Cardiac muscle cell (in vitro differentiated cells and primary cell): ENCODE data around the gene CDC14A. TPM values are rescaled to one million over a fixed set of nuclear protein-coding genes. Genes with fewer than 3 reads are reported as not detected.

Source experiments
- DNase-seq, 2 donors: peaks; one replicate each; pipeline versions ENCODE4 v3.0.0 to v3.0.0-alpha.2; 2010 to 2017; ENCODE audit warnings: low read depth in 1 of 2, low spot score in 1 of 2
- H3K27ac ChIP-seq: fragments of 200-600 bp; sonication (generic); 2 replicates; pipeline ENCODE4 v1.5.1; 2016
- H3K27me3 ChIP-seq: fragments of 200-600 bp; sonication (generic); 2 replicates; pipeline ENCODE4 v1.6.0; 2016; ENCODE audit warnings: control low read depth
- H3K36me3 ChIP-seq: fragments of 200-600 bp; sonication (generic); 2 replicates; pipeline ENCODE4 v1.5.1; 2016; ENCODE audit warnings: control low read depth
- H3K4me1 ChIP-seq: fragments of 200-600 bp; sonication (generic); 2 replicates; pipeline ENCODE4 v1.8.1; 2017; ENCODE audit warnings: low read depth, mild to moderate bottlenecking, mixed run types
- H3K4me3 ChIP-seq: fragments of 200-600 bp; sonication (generic); 2 replicates; pipeline ENCODE4 v1.5.1; 2016; ENCODE audit warnings: mild to moderate bottlenecking
- H3K9me3 ChIP-seq: fragments of 200-600 bp; sonication (generic); 2 replicates; pipeline ENCODE4 v1.5.1; 2017; ENCODE audit warnings: low read depth, mild to moderate bottlenecking, control low read depth
- polyA plus RNA-seq: library from polyadenylated mRNA; unstranded; fragments of >200 nt; fragmentation: Nextera tagmentation; extraction: Ambion mirVana; gene quantifications from 2 replicates; pipeline ENCODE4 v1.2.1, GENCODE V29; 2016
- total RNA-seq: library from RNA; depleted of rRNA; stranded (reverse); fragments of >200 nt; gene quantifications from 2 replicates; pipeline ENCODE4 v1.2.3, GENCODE V29; 2016
- TF ChIP-seq, protein P1 (sequence below): IDR thresholded peaks from 2 replicates; pipeline ENCODE4 v1.5.1; 2012; ENCODE audit warnings: low read depth, mild to moderate bottlenecking, low read length

CDC14A gene
- total and polyA plus RNA-seq, 2 experiments from 2014 or later: 9.6 to 16.9 TPM

DNA sequence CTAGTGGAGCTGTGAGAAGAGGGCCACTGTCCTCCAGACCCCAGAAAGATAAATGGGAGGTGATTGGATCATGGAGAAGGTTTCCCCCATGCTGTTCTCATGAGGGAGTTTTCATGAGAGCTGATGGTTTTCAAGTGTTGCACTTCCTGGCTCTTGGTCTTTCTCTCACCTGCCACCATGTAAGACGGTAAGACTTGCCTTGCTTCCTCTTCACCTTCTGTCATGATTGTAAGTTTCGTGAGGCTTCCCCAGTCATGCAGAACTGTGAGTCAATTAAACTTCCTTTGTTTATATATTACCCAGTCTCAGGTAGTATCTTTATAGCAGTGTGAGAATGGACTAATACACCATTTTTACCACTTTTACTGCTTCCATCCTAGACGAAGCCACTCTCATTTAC is 213.2 kb downstream of the CDC14A start:
- Histone ChIP-seq H3K9me3 (no peaks in the 10 kb centered on the region), H3K4me3 (no peak overlapping the region), H3K4me1 (no peaks in the 10 kb centered on the region), H3K27me3 (no peaks in the 10 kb centered on the region), H3K36me3 (no peaks in the 10 kb centered on the region), H3K27ac (no peak overlapping the region)
- DNase-seq: no peak
- TF ChIP-seq, protein P1, sequence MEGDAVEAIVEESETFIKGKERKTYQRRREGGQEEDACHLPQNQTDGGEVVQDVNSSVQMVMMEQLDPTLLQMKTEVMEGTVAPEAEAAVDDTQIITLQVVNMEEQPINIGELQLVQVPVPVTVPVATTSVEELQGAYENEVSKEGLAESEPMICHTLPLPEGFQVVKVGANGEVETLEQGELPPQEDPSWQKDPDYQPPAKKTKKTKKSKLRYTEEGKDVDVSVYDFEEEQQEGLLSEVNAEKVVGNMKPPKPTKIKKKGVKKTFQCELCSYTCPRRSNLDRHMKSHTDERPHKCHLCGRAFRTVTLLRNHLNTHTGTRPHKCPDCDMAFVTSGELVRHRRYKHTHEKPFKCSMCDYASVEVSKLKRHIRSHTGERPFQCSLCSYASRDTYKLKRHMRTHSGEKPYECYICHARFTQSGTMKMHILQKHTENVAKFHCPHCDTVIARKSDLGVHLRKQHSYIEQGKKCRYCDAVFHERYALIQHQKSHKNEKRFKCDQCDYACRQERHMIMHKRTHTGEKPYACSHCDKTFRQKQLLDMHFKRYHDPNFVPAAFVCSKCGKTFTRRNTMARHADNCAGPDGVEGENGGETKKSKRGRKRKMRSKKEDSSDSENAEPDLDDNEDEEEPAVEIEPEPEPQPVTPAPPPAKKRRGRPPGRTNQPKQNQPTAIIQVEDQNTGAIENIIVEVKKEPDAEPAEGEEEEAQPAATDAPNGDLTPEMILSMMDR: no peak

DNA sequence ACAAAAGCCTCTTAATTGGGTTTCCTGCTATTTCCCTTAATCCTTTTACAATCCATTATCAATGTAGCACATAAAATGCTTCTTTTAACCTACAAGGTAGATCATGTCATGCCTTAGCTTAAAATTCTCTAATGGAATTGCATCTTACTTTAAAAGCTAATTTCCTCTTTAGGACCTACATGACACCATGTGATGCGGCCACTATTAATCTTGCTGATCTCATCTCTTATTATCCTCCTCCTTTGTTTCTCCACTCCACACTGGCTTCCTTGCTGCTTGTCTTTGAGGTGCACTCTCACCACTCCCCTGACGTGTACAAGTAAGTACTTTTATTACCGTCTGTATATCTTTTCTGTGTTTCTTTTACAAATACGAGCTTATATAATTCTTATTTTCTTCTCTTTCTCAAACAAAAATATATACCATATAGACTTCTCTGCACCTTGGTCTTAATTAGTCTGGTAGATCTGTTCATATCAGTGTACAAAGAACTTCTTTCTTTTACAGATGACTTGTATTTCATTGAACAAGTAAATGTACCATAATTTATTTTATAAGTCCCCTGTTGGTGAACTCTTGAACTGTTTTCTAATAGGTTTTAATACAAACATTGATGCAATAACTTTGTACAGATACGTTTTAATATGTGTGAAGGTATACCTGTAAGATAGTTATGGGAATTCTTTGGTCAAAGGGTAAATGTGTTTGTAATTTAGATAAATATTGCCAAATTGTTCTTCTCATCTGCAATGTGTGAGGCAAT is 213.8 kb downstream of the CDC14A start:
- DNase-seq: no peak
- Histone ChIP-seq H3K27me3 (no peaks in the 10 kb centered on the region), H3K9me3 (no peaks in the 10 kb centered on the region), H3K27ac (no peak overlapping the region), H3K36me3 (no peaks in the 10 kb centered on the region), H3K4me3 (no peak overlapping the region), H3K4me1 (no peaks in the 10 kb centered on the region)
- TF ChIP-seq, protein P1: no peak

DNA sequence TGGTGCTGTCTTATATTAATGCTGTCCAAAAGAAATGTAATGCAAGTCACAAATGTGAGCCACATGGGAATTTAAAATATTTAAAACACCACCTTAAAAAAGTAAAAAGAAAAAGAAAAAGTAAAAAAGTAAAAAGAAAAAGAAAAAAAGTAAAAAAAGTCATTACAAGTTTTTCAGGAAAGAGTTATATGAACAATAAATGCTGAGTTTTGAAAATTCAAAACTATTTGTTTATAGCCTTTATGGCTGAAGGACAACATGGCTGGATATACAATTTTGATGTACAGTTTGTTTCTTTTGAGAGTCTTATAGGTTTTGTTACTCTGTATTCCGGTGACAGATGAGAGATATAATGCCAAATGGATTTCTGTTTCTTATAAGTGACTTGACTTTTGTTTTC is 214.8 kb downstream of the CDC14A start:
- Histone ChIP-seq H3K27me3 (no peaks in the 10 kb centered on the region), H3K27ac (no peak overlapping the region), H3K4me3 (no peak overlapping the region), H3K9me3 (no peaks in the 10 kb centered on the region), H3K36me3 (no peaks in the 10 kb centered on the region), H3K4me1 (no peaks in the 10 kb centered on the region)
- TF ChIP-seq, protein P1: no peak
- DNase-seq: no peak

Other genes starting within 250 kb of the CDC14A start
- 1.8 and 4.2 TPM in 2 replicates for gene SASS6, start 219.6 kb upstream of the CDC14A start, total RNA-seq
- gene SASS6, start 219.6 kb upstream of the CDC14A start, polyA plus RNA-seq: 2.5 and 3.3 TPM in 2 replicates
- 13.9 and 15.0 TPM in 2 replicates for gene TRMT13, start 219.3 kb upstream of the CDC14A start, total RNA-seq
- 15.8 and 25.2 TPM in 2 replicates for gene TRMT13, start 219.3 kb upstream of the CDC14A start, polyA plus RNA-seq
- gene LRRC39, start 174.2 kb upstream of the CDC14A start, total RNA-seq: 13.3 and 17.3 TPM in 2 replicates
- 11.6 and 19.9 TPM in 2 replicates for gene LRRC39, start 174.2 kb upstream of the CDC14A start, polyA plus RNA-seq
- gene DBT, start 102.7 kb upstream of the CDC14A start, total RNA-seq: 4.8 and 5.8 TPM in 2 replicates
- 9.1 and 9.3 TPM in 2 replicates for gene DBT, start 102.7 kb upstream of the CDC14A start, polyA plus RNA-seq
- 34.2 and 36.1 TPM in 2 replicates for gene RTCA, start 86.3 kb upstream of the CDC14A start, total RNA-seq
- 40.5 and 45.0 TPM in 2 replicates for gene RTCA, start 86.3 kb upstream of the CDC14A start, polyA plus RNA-seq
- gene GPR88, start 185.6 kb downstream of the CDC14A start, total RNA-seq: 0.07 and 0.12 TPM in 2 replicates
- 0.10 and 0.42 TPM in 2 replicates for gene GPR88, start 185.6 kb downstream of the CDC14A start, polyA plus RNA-seq